Caco-2 (cell line): Measurements from ENCODE around the gene FAM217B. TPM values are rescaled to one million over a fixed set of nuclear protein-coding genes. Genes with fewer than 3 reads are reported as not detected.

Source experiments
- BruUV-seq: library from RNA; stranded (reverse); fragments of 400-500 nt; replicated peaks from 2 replicates; lab custom pipeline; 2021; lab: Mats Ljungman, UMichigan
- CTCF ChIA-PET: fragments of 300-600 bp; sonication (Branson Sonifier 250); formaldehyde crosslinking; loops from one replicate; lab custom pipeline; 2022; ENCODE audit warnings: antibody characterized with exemption; lab: Charles Lee
- POLR2A ChIA-PET: fragments of 300-600 bp; sonication (Branson Sonifier 250); formaldehyde crosslinking; loops from one replicate; lab custom pipeline; 2022; ENCODE audit warnings: antibody characterized with exemption; lab: Charles Lee
- DNase-seq, 2 experiments: peaks; one replicate each; pipeline versions ENCODE4 v3.0.0 to v3.0.0-alpha.2; 2020 to 2022
- H3K27me3 ChIP-seq: replicated peaks from 2 replicates; pipeline ENCODE4 v1.6.0; 2011; ENCODE audit warnings: low read length; ENCODE audit not compliant: control insufficient read depth, insufficient read depth
- H3K36me3 ChIP-seq: 2 replicates; pipeline ENCODE4 v1.5.1; 2011; ENCODE audit warnings: low read length; ENCODE audit not compliant: control insufficient read depth, insufficient read depth
- H3K4me1 ChIP-seq: fragments of 250-450 bp; sonication (Bioruptor Pico); 2 replicates; pipeline ENCODE4 v1.5.1; 2020; ENCODE audit warnings: mild to moderate bottlenecking
- H3K4me3 ChIP-seq: 2 replicates; pipeline ENCODE4 v1.5.1; 2011; ENCODE audit warnings: low read depth, mild to moderate bottlenecking, control low read depth, low read length
- H3K9me3 ChIP-seq: fragments of 250-450 bp; sonication (Bioruptor Pico); 2 replicates; pipeline ENCODE4 v1.5.1; 2020; ENCODE audit warnings: mild to moderate bottlenecking, moderate library complexity
- H3K27ac Mint-ChIP-seq: one replicate; pipeline ENCODE4 v1.8.0; 2022; ENCODE audit warnings: mixed read lengths; ENCODE audit not compliant: unreplicated experiment
- H3K27me3 Mint-ChIP-seq: one replicate; pipeline ENCODE4 v1.8.0; 2022; ENCODE audit warnings: mixed read lengths; ENCODE audit not compliant: insufficient read depth, unreplicated experiment
- H3K36me3 Mint-ChIP-seq: one replicate; pipeline ENCODE4 v1.8.0; 2022; ENCODE audit warnings: mild to moderate bottlenecking, mixed read lengths; ENCODE audit not compliant: insufficient read depth, unreplicated experiment
- H3K4me1 Mint-ChIP-seq: one replicate; pipeline ENCODE4 v1.8.0; 2022; ENCODE audit warnings: low read depth, mixed read lengths; ENCODE audit not compliant: unreplicated experiment
- H3K4me3 Mint-ChIP-seq: one replicate; pipeline ENCODE4 v1.8.0; 2022; ENCODE audit warnings: mild to moderate bottlenecking, moderate library complexity, mixed read lengths; ENCODE audit not compliant: unreplicated experiment
- H3K9me3 Mint-ChIP-seq: one replicate; pipeline ENCODE4 v1.8.0; 2022; ENCODE audit warnings: mixed read lengths; ENCODE audit not compliant: unreplicated experiment
- intact Hi-C: fragments of 100-400 bp; cut with micrococcal nuclease; formaldehyde crosslinking; loops from one replicate; pipeline ENCODE4 v1.10.0; 2022; ENCODE audit not compliant: unreplicated experiment
- total RNA-seq: library from RNA; stranded (reverse); gene quantifications from 2 replicates; pipeline ENCODE4 v1.2.3, GENCODE V29; 2022
- TF ChIP-seq, protein P1 (sequence below), 2 experiments: fragments of 200-600 bp in 1 of 2; IDR thresholded peaks; 1 replicate in 1 of 2; 2 replicates in 1 of 2; pipeline versions ENCODE4 v1.5.1 to v1.8.0; 2011 to 2022; ENCODE audit warnings: antibody characterized with exemption in 1 of 2, control low read depth in 1 of 2, inconsistent platforms in 1 of 2, low read depth in 1 of 2, low read length in 1 of 2, mild to moderate bottlenecking in 1 of 2, moderate library complexity in 1 of 2; ENCODE audit not compliant: insufficient read depth in 1 of 2, severe bottlenecking in 1 of 2, unreplicated experiment in 1 of 2

FAM217B gene
- total RNA-seq, 1 experiment from 2014 or later, result 65.3 TPM

DNA sequence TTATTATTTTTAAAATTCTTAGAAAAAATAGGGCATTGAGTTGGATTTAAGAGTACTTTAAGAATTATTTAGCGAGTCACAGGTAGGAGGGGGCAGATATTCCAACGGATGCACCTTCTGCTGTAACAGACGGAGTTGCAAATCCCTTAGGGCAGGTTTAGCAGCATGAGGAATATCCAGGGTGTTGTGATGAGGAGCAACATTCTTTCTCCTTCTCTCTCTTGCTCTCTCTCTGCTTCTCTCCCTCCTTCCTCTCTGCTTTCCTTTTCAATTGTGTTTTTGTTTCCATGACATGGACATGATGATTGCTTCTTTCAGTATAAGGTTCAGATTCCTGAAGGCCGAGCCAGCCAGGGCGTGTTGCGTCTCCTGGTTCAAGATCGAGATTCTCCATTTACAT is 46.9 kb downstream of the FAM217B start:
- Mint-ChIP-seq H3K9me3 (peaks cover 9% of the 10 kb centered on the region), H3K4me3 (no peak overlapping the region), H3K4me1 (peaks cover 6% of the 10 kb centered on the region), H3K27ac (no peak overlapping the region), H3K36me3 (no peaks in the 10 kb centered on the region), H3K27me3 (no peaks in the 10 kb centered on the region)
- ChIA-PET POLR2A (interaction anchor here (0.7 kb wide), 1 partner anchor 60 kb away, joined by 4 read pairs; no protein-coding TSS in a partner anchor), CTCF (interaction anchor here (0.7 to 2.8 kb wide), 3 partner anchors 32 to 70 kb away, joined by 3 to 27 read pairs (median 8); no protein-coding TSS in a partner anchor)
- peaks cover 5% of the 10 kb centered on the region; the same call in 1 of the 2 replicates for H3K4me1 ChIP-seq
- TF ChIP-seq, protein P1, sequence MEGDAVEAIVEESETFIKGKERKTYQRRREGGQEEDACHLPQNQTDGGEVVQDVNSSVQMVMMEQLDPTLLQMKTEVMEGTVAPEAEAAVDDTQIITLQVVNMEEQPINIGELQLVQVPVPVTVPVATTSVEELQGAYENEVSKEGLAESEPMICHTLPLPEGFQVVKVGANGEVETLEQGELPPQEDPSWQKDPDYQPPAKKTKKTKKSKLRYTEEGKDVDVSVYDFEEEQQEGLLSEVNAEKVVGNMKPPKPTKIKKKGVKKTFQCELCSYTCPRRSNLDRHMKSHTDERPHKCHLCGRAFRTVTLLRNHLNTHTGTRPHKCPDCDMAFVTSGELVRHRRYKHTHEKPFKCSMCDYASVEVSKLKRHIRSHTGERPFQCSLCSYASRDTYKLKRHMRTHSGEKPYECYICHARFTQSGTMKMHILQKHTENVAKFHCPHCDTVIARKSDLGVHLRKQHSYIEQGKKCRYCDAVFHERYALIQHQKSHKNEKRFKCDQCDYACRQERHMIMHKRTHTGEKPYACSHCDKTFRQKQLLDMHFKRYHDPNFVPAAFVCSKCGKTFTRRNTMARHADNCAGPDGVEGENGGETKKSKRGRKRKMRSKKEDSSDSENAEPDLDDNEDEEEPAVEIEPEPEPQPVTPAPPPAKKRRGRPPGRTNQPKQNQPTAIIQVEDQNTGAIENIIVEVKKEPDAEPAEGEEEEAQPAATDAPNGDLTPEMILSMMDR (IDR thresholded peaks at IDR 0.05; ENCODE audit: insufficient read depth in 1 of 2, low read depth in 1 of 2, low read length in 1 of 2, severe bottlenecking in 1 of 2, unreplicated experiment in 1 of 2), result no peak
- no TSS peak for BruUV-seq
- no peaks in the 10 kb centered on the region for H3K36me3 ChIP-seq
- intact Hi-C loops, result loop anchor here (5.0 kb wide), 1 partner anchor 40 kb away; no protein-coding TSS in a partner anchor
- H3K9me3 ChIP-seq, result no peaks in the 10 kb centered on the region
- no peak overlapping the region for H3K4me3 ChIP-seq
- no peak for DNase-seq
- H3K27me3 ChIP-seq, result no peaks in the 10 kb centered on the region

DNA sequence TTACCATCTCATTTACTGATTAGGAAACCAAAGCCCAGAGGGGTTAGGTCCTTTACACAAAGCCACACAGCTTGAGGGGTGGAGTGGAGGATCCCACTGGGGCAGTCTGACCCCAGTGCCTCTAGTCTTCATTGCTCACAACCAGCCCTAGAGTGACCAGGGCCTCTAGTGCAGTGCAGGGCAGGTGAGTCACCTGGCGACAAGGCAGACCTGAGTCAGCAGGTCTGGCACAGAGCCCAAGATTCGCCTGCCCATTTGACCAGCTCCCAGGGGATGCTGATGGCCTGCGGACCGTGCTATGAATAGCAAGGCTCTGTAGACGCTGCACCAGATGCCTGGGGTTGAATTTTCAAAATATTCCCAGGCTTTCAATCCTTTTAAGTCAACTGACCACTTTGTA is 48.0 kb downstream of the FAM217B start:
- ChIA-PET CTCF (interaction anchor here (0.6 to 2.0 kb wide), 4 partner anchors 22 to 197 kb away, joined by 4 to 9 read pairs (median 6); no protein-coding TSS in a partner anchor), POLR2A (no interaction called here)
- Histone ChIP-seq H3K9me3 (no peaks in the 10 kb centered on the region), H3K27me3 (no peaks in the 10 kb centered on the region), H3K4me1 (peaks cover 5% of the 10 kb centered on the region; the same call in 1 of the 2 replicates), H3K4me3 (no peak overlapping the region), H3K36me3 (no peaks in the 10 kb centered on the region)
- H3K27ac Mint-ChIP-seq, result no peak overlapping the region
- peaks cover 9% of the 10 kb centered on the region for H3K9me3 Mint-ChIP-seq
- peak in 1 of 2 experiments; percentile 49 for DNase-seq
- no peak overlapping the region for H3K4me3 Mint-ChIP-seq
- BruUV-seq, result no TSS peak
- H3K36me3 Mint-ChIP-seq, result no peaks in the 10 kb centered on the region
- intact Hi-C loops, result loop anchor here (5.0 kb wide), 1 partner anchor 41 kb away; no protein-coding TSS in a partner anchor
- H3K4me1 Mint-ChIP-seq, result peaks cover 6% of the 10 kb centered on the region
- no peaks in the 10 kb centered on the region for H3K27me3 Mint-ChIP-seq
- TF ChIP-seq, protein P1 (IDR thresholded peaks at IDR 0.05; ENCODE audit: insufficient read depth in 1 of 2, low read depth in 1 of 2, low read length in 1 of 2, severe bottlenecking in 1 of 2, unreplicated experiment in 1 of 2), result no peak

DNA sequence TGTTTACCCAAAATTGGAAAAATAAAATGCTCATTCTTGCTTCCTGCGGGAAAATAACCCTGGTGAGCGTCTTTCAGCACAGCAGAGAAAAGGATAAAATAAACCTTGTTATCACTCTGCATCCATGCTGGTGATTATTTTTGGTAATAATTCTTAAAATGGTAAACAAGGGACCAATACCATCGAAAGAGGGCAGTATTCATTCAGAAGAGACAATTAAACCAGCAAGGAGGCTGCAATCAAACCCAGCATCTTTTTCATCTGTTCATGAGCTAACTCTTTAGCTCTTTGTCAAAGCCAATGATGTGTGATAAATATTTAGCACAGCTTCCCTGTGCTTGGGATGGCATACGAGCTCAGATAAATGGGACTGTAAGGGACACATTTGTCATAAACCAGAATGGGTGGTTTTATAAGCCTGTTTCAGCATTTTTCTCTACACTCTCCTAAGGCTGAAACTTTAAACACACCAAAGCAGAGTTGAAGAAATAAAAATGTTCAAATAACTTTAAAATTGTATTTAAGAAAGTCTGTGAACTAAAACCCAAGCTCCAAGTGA is 52.4 kb downstream of the FAM217B start:
- CTCF ChIA-PET, result interaction anchor here (0.7 to 2.2 kb wide), 6 partner anchors 52 to 218 kb away, joined by 3 to 48 read pairs (median 5); partner anchors contain the start of genes FAM217B and PPP1R3D
- intact Hi-C loops, result loop anchor here (1.0 kb wide), 1 partner anchor 58 kb away; no protein-coding TSS in a partner anchor
- peaks cover 9% of the 10 kb centered on the region for H3K9me3 Mint-ChIP-seq
- Histone ChIP-seq H3K36me3 (no peaks in the 10 kb centered on the region), H3K4me3 (no peak overlapping the region), H3K27me3 (no peaks in the 10 kb centered on the region), H3K9me3 (no peaks in the 10 kb centered on the region), H3K4me1 (peaks cover 5% of the 10 kb centered on the region; the same call in 1 of the 2 replicates)
- no peaks in the 10 kb centered on the region for H3K4me1 Mint-ChIP-seq
- H3K36me3 Mint-ChIP-seq, result no peaks in the 10 kb centered on the region
- no peak overlapping the region for H3K27ac Mint-ChIP-seq
- DNase-seq, result no peak
- H3K4me3 Mint-ChIP-seq, result no peak overlapping the region
- H3K27me3 Mint-ChIP-seq, result no peaks in the 10 kb centered on the region
- no TSS peak for BruUV-seq
- POLR2A ChIA-PET, result no interaction called here
- TF ChIP-seq, protein P1 (IDR thresholded peaks at IDR 0.05; ENCODE audit: insufficient read depth in 1 of 2, low read depth in 1 of 2, low read length in 1 of 2, severe bottlenecking in 1 of 2, unreplicated experiment in 1 of 2), result peak; percentile 1 to 35
